ENCODE results near the gene HIRA.

Gene HIRA, protein sequence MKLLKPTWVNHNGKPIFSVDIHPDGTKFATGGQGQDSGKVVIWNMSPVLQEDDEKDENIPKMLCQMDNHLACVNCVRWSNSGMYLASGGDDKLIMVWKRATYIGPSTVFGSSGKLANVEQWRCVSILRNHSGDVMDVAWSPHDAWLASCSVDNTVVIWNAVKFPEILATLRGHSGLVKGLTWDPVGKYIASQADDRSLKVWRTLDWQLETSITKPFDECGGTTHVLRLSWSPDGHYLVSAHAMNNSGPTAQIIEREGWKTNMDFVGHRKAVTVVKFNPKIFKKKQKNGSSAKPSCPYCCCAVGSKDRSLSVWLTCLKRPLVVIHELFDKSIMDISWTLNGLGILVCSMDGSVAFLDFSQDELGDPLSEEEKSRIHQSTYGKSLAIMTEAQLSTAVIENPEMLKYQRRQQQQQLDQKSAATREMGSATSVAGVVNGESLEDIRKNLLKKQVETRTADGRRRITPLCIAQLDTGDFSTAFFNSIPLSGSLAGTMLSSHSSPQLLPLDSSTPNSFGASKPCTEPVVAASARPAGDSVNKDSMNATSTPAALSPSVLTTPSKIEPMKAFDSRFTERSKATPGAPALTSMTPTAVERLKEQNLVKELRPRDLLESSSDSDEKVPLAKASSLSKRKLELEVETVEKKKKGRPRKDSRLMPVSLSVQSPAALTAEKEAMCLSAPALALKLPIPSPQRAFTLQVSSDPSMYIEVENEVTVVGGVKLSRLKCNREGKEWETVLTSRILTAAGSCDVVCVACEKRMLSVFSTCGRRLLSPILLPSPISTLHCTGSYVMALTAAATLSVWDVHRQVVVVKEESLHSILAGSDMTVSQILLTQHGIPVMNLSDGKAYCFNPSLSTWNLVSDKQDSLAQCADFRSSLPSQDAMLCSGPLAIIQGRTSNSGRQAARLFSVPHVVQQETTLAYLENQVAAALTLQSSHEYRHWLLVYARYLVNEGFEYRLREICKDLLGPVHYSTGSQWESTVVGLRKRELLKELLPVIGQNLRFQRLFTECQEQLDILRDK

GRCh38 chr22:19431649-19432132 lies at the start of gene HIRA:
HIRA (minus strand) TSS chr22:19431733; CDS start chr22:19431476, 257 bp downstream.
- peak; percentile 77 for DNase-seq (ENCODE audit: low read depth)

- DNase-seq (ENCODE audit: low read depth) = no peak
These were observed 49.3 kb upstream of the HIRA start for GRCh38 chr22:19480789-19481188.

- DNase-seq (ENCODE audit: low read depth) = no peak
These were observed 48.6 kb upstream of the HIRA start for GRCh38 chr22:19480173-19480568.

DNA sequence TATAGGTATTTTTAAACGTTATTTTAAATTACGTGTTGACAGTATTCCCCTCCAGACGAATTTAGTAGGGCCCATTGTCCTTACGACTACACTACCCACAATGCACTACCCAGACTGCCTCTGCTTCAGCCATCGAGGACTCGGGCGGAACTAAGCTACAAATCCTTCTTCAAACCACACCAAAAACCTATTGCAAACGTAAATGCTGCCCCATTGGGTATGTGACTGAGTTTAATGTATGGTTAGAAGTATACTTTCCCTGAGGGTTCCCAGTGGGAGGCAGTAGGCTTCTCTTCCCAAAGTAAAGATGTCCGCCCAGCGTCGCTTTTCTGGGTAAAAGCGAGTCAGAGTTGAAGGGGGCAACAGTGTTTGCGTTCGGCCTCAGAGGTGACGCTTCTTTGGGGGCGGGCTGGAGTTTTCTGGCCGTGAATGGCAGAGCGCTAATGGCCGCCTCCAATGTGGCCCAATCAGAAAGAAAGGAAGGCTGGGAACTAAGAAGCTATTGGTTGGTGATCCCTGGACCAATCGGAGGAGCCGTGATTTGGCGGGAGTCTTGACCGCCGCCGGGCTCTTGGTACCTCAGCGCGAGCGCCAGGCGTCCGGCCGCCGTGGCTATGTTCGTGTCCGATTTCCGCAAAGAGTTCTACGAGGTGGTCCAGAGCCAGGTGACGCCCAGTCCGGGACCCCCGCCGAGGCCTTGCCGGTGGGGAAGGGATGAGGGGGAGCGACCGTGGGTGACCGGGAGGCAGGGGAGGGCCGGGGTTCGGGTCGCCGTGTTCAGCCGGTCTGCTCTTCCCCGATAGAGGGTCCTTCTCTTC lies 48.0 kb upstream of the HIRA start, which contains the start of gene CDC45:
TSS of gene CDC45 (plus strand) at position 566 of the 818 bp plus-strand sequence. CDS start at position 615, 49 bp downstream.
- peak; percentile 92 for DNase-seq (ENCODE audit: low read depth)

GRCh38 chr22:19478901-19479354 lies 47.4 kb upstream of the HIRA start, which contains the start of gene UFD1:
UFD1 (minus strand) TSS chr22:19479193; CDS start chr22:19479085, 108 bp downstream.
- peak; percentile 54 for DNase-seq (ENCODE audit: low read depth)

GRCh38 chr22:19478045-19478900 lies 46.7 kb upstream of the HIRA start:
- DNase-seq (ENCODE audit: low read depth) = no peak

GRCh38 chr22:19477321-19478044 lies 46.0 kb upstream of the HIRA start:
- no peak for DNase-seq (ENCODE audit: low read depth)

DNA sequence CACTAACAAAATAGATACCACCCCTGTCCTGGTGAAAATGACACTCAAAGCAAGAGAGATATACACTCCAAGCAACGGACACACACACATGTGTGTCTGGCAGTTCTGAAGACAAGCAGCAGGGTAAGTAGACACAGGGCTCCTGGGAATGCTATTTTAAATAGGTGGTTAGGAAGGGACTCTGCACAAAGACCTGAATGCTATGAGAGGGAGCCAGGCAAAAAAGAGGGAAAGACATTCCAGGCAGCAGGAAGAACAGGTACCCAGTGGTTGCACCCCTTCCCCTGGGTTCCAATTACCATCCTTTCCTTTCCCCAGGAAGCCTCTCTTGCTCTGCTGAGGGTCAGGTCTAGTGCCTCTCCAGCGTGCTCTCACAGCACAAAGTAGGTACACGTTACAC lies 44.5 kb upstream of the HIRA start:
- DNase-seq (ENCODE audit: low read depth) = no peak

- DNase-seq (ENCODE audit: low read depth) = no peak
These were observed 42.0 kb upstream of the HIRA start for GRCh38 chr22:19473578-19473977.

DNA sequence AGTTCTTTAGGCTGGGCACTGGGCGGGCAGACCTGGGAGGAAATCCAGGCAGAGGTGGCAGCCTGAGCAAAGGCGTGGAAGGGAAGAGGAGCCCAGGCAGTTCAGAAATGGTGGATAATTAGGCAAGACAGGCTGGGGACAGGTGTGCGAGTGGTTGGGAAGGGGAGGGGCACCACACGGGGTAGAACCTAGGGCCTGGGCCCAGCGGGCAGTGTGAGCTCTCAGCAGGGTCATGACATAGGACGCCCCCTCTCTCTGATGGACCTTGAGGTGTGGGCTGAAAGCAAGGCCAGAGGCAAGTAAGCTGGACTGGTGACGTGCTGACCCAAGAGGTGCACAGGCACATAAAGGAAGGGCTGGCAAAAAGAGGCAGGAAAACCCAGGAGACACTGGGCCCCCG lies 40.7 kb upstream of the HIRA start:
- no peak for DNase-seq (ENCODE audit: low read depth)

- DNase-seq (ENCODE audit: low read depth) = no peak
These were observed 40.0 kb upstream of the HIRA start for GRCh38 chr22:19471572-19471971.

DNA sequence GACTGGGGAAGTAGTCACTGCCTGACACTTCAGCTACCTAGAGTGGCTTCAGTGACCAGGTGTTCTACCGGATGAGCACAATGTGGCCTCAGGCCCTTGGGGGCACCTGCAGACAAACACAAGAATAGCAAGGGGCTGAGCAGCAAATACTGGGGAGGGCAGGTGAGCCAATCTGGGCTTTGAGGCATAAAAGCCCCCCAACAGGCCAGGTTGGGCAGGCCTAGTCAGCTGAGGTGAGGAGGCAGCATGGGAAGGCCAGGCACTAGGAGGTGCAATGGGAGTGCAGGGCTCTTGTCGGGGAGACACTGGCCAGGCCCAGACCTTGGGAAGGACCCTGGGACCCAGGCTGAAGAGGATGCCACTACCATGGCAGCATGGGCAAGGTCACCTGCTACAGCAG lies 38.5 kb upstream of the HIRA start:
- DNase-seq (ENCODE audit: low read depth) = no peak

DNA sequence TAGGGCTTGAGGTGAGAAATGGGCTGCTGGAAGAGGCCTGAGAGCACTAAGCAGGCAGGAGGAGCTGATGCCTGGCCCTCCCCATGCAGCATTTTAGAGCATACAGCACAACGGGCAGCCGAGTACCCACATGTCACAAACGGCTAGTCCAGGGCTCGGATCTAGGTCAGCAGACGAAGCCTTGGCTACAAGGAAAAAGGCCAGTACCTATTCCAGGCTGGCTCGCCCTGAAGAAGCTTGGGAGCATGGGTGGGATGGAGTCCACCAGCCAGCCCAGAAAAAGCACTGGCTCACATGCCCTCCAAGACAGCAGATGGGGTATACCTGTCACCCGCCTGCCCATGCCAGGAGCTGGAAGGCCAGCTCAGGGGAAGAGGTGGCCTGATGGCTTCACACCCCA lies 37.9 kb upstream of the HIRA start:
- no peak for DNase-seq (ENCODE audit: low read depth)

DNA sequence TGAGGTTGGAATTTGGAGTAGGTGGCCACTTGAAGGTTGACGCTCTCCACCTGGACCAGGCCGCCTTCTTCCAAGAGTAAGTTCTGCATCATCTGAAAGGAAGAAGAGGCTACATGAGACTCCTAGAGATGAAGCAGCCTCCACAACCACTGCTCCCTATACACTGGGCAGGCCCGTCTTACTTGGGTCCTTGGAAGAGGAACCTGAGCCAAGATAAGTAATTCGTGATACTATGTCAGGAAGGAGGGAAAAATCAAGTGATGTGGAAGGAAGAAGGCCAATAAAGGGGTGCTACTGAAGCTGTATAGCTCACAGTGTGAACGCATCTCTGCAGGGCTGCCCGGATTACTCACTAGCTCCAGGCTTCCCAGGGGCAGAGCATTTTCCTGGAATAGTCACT lies 36.4 kb upstream of the HIRA start:
- DNase-seq (ENCODE audit: low read depth) = no peak

DNA sequence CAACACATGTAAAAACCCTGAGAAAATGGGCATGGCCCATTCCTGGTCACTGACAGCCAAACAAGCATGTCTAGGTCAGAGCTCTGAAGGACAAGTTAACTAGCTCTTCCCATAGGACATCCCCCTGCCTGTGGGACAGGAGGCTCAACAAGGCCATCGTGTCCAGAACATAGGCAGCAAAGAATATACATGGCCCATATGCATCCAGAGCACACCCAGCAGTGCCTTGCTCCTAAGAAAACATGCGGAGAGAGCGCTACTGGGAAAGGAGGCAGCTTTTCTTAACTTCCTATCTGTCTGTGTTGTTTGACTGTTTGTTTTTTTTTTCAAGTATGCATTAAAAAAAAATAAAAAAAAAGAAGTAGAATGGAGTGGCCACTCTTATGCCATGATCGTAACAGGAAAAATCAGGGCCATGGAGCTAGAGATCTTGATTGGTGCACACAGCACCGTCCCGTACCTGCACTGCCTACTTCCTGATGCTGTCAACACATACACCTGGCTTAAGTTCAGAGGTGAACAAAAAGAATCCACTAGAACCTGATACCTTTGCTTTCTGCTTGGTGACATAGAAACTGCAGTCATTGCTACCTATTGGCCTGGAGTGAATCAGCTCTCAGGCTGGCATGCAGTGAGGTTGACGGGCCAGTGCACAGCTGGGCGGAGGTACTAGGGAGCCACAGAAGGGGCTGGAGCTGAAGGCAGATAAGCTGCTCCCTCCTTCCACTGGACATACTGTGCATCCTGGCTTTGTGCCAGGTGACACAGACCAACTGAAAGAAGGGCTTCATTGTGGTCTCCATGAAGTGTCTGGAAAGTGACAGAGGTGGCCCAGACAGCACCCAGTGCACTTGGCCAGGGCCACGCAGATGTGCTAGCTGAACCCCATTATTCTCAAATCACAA lies 35.6 kb upstream of the HIRA start:
- DNase-seq (ENCODE audit: low read depth) = no peak

DNA sequence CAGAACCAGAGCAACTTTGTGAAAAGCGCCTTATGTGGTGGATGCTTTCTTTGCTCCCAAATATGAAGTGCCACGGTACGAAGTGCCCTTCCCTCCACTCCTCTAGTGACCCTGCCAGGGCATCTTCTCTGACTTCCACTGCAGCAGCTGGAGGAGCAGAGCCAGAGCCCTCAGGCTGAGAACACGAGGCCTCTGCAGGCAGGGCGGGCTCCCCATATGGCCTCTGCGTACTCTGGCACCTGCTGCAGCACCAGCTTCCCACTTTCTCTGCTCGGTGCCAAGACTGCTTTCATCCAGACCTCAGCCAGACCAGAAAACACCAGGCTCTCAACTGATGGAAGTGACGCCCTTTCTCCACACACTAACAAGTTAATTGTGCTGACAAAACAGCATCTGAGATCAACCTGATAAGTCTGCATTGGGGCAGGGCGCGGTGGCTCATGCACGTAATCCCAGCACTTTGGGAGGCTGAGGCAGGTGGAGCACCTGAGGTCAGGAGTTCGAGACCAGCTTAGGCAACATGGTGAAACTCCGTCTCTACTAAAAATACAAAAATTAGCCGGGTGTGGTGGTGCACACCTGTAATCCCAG lies 34.7 kb upstream of the HIRA start:
- DNase-seq (ENCODE audit: low read depth) = no peak

- DNase-seq (ENCODE audit: low read depth) = no peak
These were observed 33.4 kb upstream of the HIRA start for GRCh38 chr22:19464975-19465374.

DNA sequence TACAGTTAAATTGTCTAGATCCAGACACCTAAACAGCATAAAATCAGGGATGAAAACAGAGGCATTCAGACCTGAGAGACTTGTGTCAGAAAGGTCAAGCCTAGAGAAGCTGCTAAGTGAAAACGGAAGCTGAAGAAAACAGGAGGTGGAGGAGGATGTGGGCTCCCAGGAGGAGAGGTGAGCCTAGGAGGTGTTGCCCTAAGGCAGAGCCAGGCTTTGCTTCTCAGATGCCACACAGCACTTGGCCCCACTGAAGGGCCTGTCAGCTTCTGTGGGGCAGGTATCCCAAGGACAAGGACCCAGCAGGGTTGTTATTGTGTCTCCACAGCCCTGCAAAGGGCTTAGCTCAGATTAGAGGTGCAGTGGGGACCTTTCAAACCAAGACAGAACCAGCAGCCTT lies 33.0 kb upstream of the HIRA start:
- no peak for DNase-seq (ENCODE audit: low read depth)

Measured in stimulated activated CD4-positive, alpha-beta T cell treated with anti-CD3 and anti-CD28 coated beads, Interleukin-2, amount 100 ng/mL, for 4 hours (primary cell).